NCI-H748 (cell line): ENCODE measurements around the gene MCC.

ENCODE experiments used
- DNase-seq: peaks from one replicate; lab custom pipeline; 2025; ENCODE audit not compliant: unreplicated experiment; lab: John Stamatoyannopoulos, UW

Gene MCC

DNA sequence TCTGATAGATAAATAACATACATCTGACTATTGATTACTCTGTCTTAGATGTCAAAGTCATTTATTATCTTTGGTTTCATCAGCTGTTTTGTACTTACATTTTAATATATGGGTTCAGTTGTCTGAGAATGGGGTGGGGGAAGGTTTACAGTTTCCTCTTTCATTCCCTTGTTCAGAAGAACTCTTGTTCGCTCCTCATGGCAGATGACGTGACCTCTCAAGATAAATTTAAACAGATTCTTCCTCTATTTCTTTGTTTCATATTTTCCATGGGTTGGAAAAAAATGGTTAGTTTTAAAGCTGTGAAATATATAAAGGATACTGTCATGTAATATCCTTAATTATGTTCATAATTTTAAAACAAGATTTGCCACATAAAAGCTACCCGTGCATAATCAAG lies 114.8 kb downstream of the MCC start:
- DNase-seq: no peak

DNA sequence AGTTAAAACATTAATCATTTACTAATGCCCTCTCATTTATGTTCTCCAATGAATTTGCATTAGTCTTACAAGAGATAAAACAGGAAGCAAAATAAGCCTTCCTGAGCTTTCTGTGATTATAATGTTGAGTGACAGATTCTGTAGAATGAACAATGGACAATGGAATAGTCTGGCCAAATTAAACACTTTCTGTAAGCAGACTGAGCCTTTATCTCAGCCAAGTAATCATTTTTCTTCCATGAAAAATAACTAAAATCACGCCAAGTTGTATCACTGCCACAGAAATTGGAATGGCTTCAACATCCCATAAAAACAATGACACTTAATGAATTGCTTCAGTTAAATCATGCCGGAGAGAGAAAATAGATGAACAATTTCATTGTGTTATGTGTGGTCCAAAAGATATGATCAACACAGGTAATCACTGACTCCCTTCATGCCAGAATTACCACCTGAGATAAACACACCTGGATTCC lies 116.5 kb downstream of the MCC start:
- DNase-seq: no peak

DNA sequence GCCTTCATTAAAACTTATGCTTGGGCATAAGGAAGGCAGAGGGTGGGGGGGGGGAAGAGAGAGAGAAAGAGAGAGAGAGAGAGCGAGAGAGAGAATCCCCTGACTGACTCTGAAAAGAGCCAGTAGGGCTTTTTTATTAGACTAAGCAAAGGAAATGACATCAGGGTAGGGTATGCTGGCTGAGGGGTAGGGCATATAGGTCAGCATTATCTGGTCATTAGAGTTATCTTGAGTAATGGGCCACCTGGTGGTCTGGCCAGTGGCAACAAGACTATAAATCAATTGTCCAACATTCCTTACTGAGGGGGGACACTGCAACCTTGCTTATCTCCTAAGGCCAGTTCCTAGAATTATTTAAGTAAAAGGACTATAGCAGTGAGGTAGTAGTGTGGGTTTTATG lies 120.7 kb downstream of the MCC start:
- no peak for DNase-seq

DNA sequence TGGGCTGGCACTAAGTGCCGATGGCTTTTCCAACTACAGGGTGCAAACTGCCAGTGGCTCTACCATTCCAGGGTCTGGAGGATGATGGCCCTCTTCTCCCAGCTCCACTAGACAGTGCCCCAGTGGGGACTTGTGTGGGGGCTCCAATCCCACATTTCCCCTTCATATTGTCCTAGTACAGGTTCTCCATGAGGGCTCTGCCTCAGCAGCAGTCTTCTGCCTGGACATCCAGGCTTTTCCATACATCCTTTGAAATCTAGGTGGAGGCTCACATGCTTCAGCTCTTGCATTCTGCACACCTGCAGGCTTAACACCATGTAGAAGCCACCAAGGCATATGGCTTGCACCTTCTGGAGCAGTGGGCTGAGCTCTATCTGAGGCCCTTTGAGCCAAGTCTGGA lies 123.8 kb downstream of the MCC start:
- no peak for DNase-seq

DNA sequence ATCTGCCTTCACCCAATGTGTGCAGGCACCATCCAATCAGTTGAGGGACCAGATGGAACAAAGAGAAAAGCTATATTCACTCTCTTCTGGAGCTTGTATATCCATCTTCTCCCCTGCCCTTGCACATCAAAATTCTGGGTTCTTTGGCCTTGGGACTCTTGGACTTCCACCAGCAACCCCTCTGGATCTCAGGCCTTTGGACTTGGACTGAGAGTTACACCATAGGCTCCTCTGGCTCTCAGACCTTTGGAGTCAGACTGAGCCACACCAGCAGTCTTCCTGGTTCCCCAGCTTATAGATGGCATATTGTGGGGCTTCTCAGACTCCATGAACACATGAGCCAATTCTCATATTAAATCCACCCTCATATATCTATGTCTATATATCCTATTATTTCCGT lies 126.6 kb downstream of the MCC start:
- DNase-seq: no peak

DNA sequence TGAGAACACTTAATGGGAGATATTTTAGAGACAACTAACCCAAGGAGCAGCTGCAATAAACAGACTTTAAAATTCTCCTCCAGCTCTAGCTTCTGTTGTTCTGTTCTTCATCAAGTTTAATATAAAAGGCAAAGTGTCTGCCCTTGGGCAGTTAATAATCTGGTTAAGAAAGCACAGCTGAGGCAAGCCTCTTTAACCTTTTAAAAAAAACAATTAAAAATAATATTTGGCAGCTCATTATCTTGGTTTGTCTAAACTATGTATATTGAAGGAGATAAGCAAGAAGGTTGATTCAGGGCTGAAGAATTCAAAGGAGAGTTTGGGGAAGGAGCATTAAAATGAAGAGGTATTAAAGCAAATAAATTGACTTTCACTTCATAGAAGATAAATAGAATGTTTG lies 128.8 kb downstream of the MCC start:
- no peak for DNase-seq

DNA sequence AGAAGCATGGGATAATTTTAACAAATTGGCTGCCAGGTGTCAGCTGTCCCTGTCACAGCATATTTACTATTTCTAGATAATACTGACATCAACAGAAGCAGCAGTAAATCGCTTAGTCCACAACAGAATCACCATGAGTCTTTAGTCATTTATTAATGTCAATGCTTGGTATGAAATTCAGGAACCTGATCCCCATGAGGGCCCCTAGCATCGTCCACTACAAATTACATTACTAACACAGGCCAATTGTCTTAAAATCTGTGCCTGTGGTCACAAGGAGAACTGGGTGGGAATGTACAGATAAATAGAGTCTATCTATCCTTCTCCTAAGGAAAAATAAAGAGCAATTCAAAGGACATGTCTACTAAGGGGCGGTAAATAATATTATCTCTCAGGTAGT lies 129.6 kb downstream of the MCC start:
- DNase-seq: no peak

DNA sequence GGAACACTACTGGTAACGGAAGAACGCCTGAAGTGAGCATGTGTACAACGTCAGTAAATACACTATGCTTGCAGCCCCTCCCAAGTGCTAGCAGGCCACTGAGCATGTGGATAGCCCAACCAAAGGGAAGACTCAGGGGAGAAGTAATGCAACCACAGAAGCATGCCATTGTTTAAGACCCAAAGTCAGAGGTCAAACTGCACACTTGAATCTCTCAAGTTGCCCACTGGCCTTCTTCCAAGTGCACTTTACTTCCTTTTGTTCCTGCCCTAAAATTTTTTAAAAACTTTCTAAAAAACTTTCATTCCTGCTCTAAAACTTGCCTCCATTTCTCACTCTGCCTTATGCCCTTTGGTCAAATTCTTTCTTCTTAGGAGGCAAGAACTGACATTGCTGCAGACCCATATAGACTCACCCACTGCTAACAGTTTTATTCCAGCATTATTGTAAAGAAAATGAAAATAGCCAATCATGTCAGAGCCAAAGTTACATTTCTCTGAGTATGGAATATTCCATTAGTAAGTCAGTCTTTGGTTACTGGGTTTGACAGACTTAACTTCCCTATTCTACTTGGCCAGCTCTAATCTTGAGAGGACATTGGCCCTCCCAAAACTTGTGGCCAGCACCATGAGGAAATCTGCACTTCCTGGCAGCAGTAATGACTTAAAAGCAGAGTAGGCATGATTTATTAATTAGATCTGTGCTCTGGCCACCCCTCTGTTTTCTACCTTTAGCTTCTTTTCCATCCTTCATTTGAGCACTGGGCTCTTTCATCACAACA lies 130.4 kb downstream of the MCC start:
- DNase-seq: no peak

DNA sequence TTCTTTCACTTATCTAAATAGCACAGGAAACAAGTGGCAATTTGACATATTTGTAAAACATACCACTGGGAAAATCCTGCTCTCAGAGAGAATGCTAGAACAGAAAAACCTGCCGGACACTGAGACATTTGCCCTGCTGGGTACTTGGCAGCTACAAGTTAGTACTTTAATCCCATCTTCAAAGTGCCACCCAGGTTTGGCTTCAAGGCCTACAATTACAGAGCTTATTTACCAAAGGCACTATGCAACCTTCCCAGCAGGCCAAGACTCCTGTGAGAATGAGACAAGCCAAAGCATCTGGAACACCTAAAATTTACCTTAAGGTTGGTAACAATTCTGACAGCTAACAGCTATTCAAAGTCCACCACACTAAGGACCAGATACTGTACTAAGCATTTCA lies 131.8 kb downstream of the MCC start:
- no peak for DNase-seq

DNA sequence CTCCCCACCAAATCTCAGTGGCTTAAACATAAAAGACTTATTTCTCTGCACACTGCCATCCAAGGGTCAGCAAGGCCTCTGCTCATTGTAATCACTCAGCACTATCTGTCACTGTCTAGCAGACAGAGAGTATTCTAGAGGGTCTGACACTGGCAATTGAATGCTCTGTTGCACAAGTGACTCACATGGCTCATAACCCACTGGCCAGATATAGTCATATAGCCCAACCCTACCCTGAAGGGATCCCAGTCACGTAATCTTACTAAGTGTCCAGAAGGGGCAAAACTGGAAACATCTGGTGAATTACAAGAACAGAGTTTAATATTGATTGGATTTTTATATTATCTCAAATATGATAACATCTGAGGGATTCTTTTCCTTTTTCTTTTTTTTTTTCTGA lies 134.2 kb downstream of the MCC start:
- DNase-seq: no peak

DNA sequence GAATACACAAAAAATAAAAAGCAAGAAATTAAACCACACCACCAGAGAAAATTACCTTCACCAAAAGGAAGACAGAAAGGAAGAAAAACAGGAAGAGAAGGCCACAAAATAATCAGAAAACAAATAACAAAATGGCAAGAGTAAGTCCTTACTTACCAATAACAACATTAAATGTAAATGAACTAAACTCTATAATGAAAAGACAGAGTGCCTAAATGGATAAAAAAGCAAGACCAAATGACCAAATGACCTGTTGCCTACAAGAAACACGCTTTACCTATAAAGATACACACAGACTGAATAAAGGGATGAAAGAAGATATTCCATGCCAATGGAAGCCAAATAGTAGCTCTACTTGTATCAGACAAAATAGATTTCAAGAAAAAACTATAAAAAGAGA lies 140.7 kb downstream of the MCC start:
- no peak for DNase-seq

DNA sequence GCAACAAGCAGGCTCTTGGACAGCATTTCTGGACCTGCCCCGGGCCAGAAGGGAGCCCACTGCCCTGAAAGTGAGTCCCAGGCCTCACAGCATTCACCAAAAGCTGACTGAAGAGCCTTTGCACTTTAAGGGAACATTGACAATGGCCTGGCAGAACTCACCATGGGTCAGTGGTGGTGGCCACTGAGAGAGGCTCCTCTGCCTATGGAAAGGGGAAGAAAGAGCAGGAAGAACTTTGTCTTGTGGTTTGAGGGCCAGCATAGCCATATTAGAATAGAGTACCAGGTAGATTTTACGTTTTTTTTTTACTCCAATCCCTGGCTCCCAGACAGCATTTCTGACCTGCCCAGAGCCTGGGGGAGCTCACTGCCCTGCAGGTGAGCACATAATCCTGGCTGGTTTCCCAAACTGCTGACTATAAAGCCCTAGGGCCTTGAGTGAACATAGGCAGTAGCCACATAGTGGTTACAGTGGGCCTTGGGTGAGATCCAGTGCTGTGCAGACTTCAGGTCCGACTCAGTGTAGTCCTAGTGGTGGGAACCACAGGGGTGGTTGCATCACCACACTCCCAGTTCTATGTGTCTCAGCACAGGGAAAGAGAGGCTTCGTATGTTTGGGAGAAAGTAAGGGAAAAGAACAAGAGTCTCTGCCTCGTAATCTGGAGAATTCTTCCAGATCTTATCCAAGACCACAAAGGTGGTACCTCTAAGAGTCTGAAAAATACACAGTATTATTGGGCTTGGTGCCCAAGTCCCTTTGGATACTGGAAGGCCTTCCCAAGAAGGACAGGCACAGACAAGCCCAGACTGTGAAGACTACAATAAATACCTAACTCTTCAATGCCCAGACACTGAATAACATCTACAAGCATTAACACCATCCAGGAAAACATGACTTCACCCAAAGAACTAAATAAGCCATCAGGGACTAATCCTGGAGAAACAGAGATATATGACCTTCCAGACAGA lies 143.0 kb downstream of the MCC start:
- DNase-seq: no peak

DNA sequence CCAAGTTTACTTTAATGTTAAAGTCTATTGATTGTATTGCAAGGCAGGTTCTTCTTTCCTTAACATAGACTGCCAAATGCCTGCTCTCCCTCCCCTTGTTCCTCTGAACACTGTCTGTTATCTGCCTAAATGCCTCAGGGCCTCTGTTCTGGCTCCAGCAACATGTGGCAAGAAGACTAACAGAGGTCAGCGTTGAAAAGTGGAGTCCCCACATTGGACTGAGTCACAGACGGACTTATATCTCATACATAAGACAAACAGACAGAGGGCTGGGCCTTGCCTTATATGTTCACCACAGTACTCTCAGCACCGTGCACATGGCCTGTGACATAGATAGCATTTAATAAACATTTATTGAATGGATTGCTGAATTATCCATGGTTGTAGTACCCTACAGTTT lies 144.9 kb downstream of the MCC start:
- no peak for DNase-seq

DNA sequence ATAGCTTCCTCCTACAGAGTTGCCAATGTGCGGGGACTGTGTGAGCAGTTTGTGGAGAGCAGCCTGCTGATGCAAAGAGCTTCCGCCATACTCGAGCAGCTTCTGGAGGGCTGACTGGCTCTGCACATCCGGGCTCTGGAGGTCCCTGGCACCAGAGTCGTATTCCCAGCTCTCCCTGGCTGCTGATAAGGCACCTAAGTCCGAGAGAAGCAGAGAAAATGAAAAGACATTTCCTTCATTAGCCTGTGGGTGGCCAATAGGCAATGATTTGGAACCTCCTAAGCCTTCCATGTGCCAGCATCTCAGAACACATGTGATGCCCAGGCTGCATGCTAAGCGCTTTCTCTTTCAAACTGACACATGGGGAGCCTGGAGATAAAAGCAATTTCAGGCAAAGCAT lies 147.7 kb downstream of the MCC start:
- DNase-seq: peak; percentile 11

DNA sequence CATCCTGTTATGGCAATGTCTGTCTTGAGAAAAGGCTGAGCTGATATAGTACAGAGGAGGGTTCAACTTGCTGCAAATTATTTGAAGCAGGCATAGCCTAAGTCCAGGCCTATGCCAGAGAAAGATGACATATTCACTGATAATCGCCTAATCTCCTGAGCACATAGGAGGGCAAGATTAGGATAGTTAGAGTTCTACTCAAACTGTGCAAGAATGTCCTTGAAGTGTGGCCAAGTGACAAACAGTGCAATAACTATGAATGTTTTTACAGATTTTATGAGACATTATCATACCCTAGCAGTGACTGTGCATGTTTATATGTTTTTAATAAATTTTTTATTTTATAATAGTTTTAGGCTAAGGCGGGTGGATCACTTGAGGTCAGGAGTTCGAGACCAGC lies 149.6 kb downstream of the MCC start:
- no peak for DNase-seq

DNA sequence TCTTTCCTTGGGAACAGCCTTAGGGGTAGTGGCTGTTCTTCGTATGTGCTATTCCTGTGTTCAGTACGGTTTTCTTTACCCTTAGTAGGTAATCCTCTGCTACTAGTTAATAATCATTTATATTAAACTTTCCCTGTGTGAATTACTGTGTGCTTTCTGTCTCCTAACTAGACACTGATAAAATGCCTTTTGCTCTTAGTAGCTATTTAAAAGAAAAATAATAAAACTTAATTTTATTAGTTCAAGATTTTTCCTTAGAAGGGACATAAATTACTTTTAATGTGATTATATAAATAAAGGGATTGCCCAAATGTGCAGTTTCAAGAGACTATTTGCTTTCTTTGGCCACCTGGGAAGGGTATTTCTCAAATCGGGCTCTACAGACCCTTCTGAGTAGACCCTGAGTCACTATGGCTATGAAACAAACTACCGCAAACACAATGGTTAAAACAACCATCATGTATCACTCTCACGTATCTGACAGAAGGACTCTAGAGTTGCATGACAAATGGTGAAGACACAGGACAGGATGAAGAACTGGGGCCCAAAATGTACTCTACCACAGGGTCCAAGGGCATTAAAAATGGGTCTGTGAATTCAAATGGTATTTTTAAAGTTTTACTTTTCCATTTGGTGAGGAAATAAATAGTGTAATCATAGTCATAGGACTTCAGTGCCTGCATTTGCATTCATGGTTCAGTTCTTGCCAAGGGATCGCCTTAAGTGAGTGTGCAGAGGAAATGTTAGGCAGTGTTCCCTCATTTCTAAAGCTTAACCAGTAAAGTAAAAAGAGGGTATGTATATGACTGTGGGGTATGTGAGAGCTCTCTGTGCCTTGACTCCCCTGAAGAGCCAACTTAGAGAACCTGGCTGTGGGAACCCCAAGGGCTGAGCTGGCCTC lies 150.5 kb downstream of the MCC start:
- no peak for DNase-seq

DNA sequence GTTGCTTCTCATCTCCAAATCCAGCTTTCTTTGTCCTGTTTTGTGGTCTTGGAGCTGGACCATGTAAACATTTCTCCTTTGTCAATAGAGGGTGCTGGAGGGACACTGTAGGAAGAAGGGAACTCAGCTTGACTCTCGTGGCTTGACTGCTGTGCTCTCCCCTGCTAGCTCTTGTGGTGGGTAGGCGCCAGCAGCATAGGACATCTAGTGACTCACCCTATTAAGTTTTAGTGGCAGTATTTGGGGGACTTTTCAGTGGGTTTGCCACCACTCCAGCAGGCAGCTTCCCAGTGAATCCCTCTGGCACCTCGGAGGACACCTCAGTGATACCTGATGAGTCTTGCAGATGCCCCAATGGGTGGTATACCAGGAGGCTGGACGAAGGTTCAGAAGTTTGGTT lies 151.3 kb downstream of the MCC start:
- DNase-seq: peak; percentile 2

DNA sequence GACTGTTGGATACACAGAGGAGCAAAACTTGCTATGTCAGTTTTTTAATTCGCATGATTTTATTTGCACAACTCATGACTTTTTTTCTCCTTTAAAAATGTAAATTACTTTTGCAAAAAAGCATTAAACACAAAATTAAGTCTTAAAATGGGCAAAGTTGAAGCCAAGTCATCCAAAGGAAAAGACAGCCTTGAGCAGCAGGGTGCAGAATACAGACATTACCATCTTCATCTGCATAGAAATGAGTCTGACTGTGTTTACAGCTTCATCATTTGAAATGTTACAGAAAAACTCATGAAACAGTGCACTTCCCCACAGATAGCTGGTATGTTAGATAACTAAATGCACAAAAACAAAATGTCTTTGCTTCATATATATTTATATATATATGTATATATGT lies 154.8 kb downstream of the MCC start:
- DNase-seq: no peak

DNA sequence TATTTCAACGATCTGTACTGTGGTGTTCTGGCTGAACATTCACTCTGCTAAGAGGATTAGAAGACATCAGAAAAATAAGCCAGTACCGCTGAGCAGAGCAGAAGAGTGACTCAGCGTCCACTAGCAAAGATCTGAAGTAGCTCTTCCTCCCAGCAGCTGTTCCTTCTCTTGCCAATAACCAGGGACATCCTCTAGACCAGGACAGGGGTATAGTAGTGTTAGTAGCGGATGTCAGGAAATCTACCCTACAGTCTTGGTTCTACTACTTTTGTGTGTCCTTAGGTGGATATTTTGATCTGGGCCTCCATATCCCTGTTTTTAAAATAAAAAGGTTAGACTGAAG lies 157.1 kb downstream of the MCC start:
- no peak for DNase-seq

DNA sequence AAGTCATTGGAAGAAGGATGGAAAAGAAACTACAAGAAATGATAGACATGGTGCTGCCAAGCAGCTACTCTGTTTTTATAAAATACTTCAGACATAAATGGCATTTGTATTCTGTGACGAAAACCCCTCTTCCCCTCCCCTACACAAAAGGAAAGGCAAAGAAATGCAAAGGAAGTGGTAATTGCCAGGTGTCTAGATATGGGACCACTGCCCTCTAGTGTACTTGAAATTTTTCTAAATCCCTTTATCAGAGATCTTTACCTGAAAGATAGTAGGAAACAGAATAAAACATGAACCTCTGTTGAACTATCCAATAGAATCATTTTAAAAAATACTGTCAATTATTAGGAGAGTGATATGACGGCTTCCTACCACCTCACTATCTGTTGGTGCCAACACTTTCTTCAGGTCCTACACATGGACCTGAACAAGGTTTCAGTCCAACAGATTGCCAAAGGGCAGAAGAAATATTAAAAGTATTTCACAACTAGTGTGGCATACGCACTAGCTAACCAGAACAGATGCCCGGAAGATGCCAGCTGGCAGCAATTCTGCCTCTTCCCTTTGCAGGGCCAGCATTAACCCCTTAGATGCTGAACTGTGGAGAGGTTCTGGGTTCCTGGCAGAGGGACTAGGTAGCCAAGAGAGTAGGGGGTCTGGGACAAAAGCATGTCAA lies 157.6 kb downstream of the MCC start:
- peak; percentile 14 for DNase-seq

DNA sequence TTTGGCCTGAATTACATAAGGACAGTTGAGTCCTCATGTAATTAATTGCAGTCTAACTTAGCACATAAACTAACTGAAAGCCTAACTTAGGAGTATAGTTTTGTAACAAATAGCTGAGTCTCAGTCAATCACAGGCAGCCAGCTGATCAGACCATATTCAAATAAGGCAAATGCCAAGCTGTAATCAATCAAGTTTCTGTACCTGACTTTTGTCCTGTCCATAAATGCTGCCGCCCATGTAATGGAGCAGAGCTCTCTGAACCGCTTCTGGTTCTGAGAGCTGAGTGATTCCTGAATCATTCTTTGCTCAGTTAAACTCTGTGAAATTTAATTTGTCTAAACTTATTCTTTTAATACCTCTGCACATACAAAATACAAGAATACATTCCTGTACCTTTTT lies 158.3 kb downstream of the MCC start:
- no peak for DNase-seq
